GM21390 (cell line): Measurements from ENCODE around the gene TBX15.

ENCODE experiments used
- ATAC-seq: cut with Tn5 transposase; IDR thresholded peaks from one replicate; pipeline ENCODE4 v1.9.1; 2021; ENCODE audit not compliant: unreplicated experiment

TBX15 gene

GRCh38 chr1:118899340-118899739, 88.8 kb downstream of the TBX15 start:
- ATAC-seq: no peak

GRCh38 chr1:118898712-118899111, 89.4 kb downstream of the TBX15 start:
- no peak for ATAC-seq

- no peak for ATAC-seq
Measured at GRCh38 chr1:118896416-118896815, 91.7 kb downstream of the TBX15 start.

- ATAC-seq: no peak
Measured at GRCh38 chr1:118894836-118895235, 93.3 kb downstream of the TBX15 start.

- no peak for ATAC-seq
Measured at GRCh38 chr1:118890851-118891384, 97.2 kb downstream of the TBX15 start.

GRCh38 chr1:118884946-118885345, 103.2 kb downstream of the TBX15 start:
- ATAC-seq: no peak

- no peak for ATAC-seq
Measured at GRCh38 chr1:118881751-118882150, 106.4 kb downstream of the TBX15 start.

GRCh38 chr1:118878661-118879060, 109.5 kb downstream of the TBX15 start:
- no peak for ATAC-seq

- no peak for ATAC-seq
Measured at GRCh38 chr1:118877668-118878396, 110.3 kb downstream of the TBX15 start.

GRCh38 chr1:118871582-118872171, 116.5 kb downstream of the TBX15 start:
- ATAC-seq: no peak

GRCh38 chr1:118868387-118868786, 119.8 kb downstream of the TBX15 start:
- ATAC-seq: no peak

GRCh38 chr1:118866330-118866729, 121.8 kb downstream of the TBX15 start:
- no peak for ATAC-seq

GRCh38 chr1:118863688-118864087, 124.5 kb downstream of the TBX15 start:
- ATAC-seq: no peak

- ATAC-seq: no peak
Measured at GRCh38 chr1:118862755-118863154, 125.4 kb downstream of the TBX15 start.

GRCh38 chr1:118861216-118861615, 126.9 kb downstream of the TBX15 start:
- no peak for ATAC-seq

GRCh38 chr1:118859999-118860398, 128.1 kb downstream of the TBX15 start:
- ATAC-seq: no peak

GRCh38 chr1:118846443-118846842, 141.7 kb downstream of the TBX15 start:
- ATAC-seq: no peak

- ATAC-seq: no peak
Measured at GRCh38 chr1:118842452-118843201, 145.5 kb downstream of the TBX15 start.

GRCh38 chr1:118841521-118841920, 146.6 kb downstream of the TBX15 start:
- ATAC-seq: no peak
